Measurements from ENCODE around the gene PINK1.

Gene PINK1

DNA sequence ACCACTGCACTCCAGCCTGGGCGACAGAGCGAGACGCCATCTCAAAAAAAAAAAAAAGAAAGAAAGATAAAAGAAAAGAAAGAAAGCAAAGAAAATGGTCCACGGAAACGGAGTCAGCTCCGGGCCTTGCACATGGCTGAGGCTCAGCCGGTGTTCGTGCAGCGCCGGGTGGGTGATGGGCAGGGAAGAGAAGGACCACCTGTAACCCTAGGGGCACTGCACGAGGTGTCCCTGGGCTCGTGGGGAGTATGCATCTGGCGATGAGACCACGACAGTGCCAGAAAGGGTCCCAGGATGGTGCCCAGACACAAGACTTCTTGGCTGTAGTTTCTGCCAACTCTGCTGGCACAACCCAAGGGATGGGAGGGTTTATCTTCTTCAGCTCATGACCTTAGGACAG is 38.5 kb upstream of the PINK1 start:
- H3K27me3 ChIP-seq (ENCODE audit: control insufficient read depth in 3 of 3, insufficient read depth in 3 of 3, low read depth in 1 of 3, low read length in 3 of 3), result peaks cover 0 to 31% (median 0%) of the 10 kb centered on the region in 3 experiments
- no peak overlapping the region for H3K4me3 ChIP-seq (ENCODE audit: low read length in 2 of 2)
- H4K8ac ChIP-seq (ENCODE audit: low read depth, low read length), result no peak overlapping the region
- peaks cover 2% of the 10 kb centered on the region for H3K79me1 ChIP-seq (ENCODE audit: low read depth, low read length)
- no peaks in the 10 kb centered on the region for H3K9me3 ChIP-seq (replicated peaks in 1 of 2; ENCODE audit: control insufficient read depth in 2 of 2, insufficient read depth in 1 of 2, low read depth in 1 of 2, low read length in 2 of 2)
- H3K9ac ChIP-seq (ENCODE audit: low read depth, low read length, poor library complexity), result no peak overlapping the region
- H2BK5ac ChIP-seq (ENCODE audit: low read length), result no peak overlapping the region
- peaks cover 0 to 4% of the 10 kb centered on the region in 2 donors for H3K4me1 ChIP-seq (ENCODE audit: control insufficient read depth in 2 of 2, insufficient read depth in 1 of 2, low read depth in 1 of 2, low read length in 2 of 2)
- no peak overlapping the region for H2BK120ac ChIP-seq (ENCODE audit: low read depth, low read length)
- no peak overlapping the region for H2BK15ac ChIP-seq (ENCODE audit: low read length)
- H2BK12ac ChIP-seq (ENCODE audit: low read length), result no peak overlapping the region
- no peak overlapping the region for H3K4me2 ChIP-seq (ENCODE audit: insufficient read depth, low read length, poor library complexity, severe bottlenecking)
- H3K4ac ChIP-seq (ENCODE audit: low read length), result no peak overlapping the region
- no peak overlapping the region for H2AFZ ChIP-seq (ENCODE audit: low read length)
- no peak overlapping the region for H2AK5ac ChIP-seq (ENCODE audit: low read depth, low read length)
- no peak overlapping the region for H3K14ac ChIP-seq (ENCODE audit: low read length)
- no peak overlapping the region for H4K91ac ChIP-seq (ENCODE audit: low read depth, low read length, poor library complexity)
- no peak overlapping the region for H3K18ac ChIP-seq (ENCODE audit: low read length)
- no peak for DNase-seq (ENCODE audit: low spot score)
- no CpG with 5 or more reads among the region's 14 CpGs for WGBS, 2 donors (ENCODE audit: extremely low coverage in 2 of 2, insufficient read length in 2 of 2, insufficient replicate concordance in 1 of 2)
- H3K36me3 ChIP-seq (replicated peaks in 1 of 2; ENCODE audit: control insufficient read depth in 2 of 2, insufficient read depth in 2 of 2, low read length in 2 of 2), result no peaks in the 10 kb centered on the region
- H3K27ac ChIP-seq (replicated peaks; ENCODE audit: low read length), result no peak overlapping the region
- H3K23ac ChIP-seq (ENCODE audit: low read depth, low read length, poor library complexity), result no peak overlapping the region

DNA sequence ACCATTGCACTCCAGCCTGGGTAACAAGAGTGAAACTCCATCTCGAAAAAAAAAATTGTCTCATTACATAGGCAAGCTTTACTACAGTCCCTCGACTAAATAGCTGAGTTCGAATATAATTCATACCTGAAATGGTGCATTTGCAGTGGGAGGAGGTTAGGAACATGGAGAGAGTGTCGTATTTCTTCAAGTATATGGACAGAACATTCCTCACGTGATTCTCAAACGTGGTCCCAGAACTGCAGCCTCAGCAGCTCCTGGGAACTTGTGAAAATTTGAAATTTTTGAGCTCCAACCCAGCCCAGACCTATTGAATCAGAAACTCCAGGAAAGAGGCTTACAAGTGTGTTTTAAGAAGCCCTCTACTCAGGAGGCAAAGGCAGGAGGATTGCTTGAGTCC is 37.2 kb upstream of the PINK1 start:
- Histone ChIP-seq H3K9me3 (replicated peaks in 1 of 2; ENCODE audit: control insufficient read depth in 2 of 2, insufficient read depth in 1 of 2, low read depth in 1 of 2, low read length in 2 of 2) (no peaks in the 10 kb centered on the region), H3K9ac (ENCODE audit: low read depth, low read length, poor library complexity) (no peak overlapping the region), H4K91ac (ENCODE audit: low read depth, low read length, poor library complexity) (no peak overlapping the region), H3K4ac (ENCODE audit: low read length) (no peak overlapping the region), H2AK5ac (ENCODE audit: low read depth, low read length) (no peak overlapping the region), H2BK15ac (ENCODE audit: low read length) (no peak overlapping the region), H3K4me2 (ENCODE audit: insufficient read depth, low read length, poor library complexity, severe bottlenecking) (no peak overlapping the region), H2AFZ (ENCODE audit: low read length) (no peak overlapping the region), H4K8ac (ENCODE audit: low read depth, low read length) (no peak overlapping the region), H3K27me3 (ENCODE audit: control insufficient read depth in 3 of 3, insufficient read depth in 3 of 3, low read depth in 1 of 3, low read length in 3 of 3) (peaks cover 0 to 21% (median 0%) of the 10 kb centered on the region in 3 experiments), H3K14ac (ENCODE audit: low read length) (no peak overlapping the region), H3K27ac (replicated peaks; ENCODE audit: low read length) (no peak overlapping the region), H3K4me3 (ENCODE audit: low read length in 2 of 2) (no peak overlapping the region), H2BK120ac (ENCODE audit: low read depth, low read length) (no peak overlapping the region), H3K36me3 (replicated peaks in 1 of 2; ENCODE audit: control insufficient read depth in 2 of 2, insufficient read depth in 2 of 2, low read length in 2 of 2) (no peaks in the 10 kb centered on the region), H3K79me1 (ENCODE audit: low read depth, low read length) (peaks cover 2% of the 10 kb centered on the region), H2BK12ac (ENCODE audit: low read length) (no peak overlapping the region), H3K18ac (ENCODE audit: low read length) (no peak overlapping the region), H2BK5ac (ENCODE audit: low read length) (no peak overlapping the region), H3K23ac (ENCODE audit: low read depth, low read length, poor library complexity) (no peak overlapping the region), H3K4me1 (ENCODE audit: control insufficient read depth in 2 of 2, insufficient read depth in 1 of 2, low read depth in 1 of 2, low read length in 2 of 2) (no peaks in the 10 kb centered on the region)
- no peak for DNase-seq (ENCODE audit: low spot score)
- WGBS, 2 donors (ENCODE audit: extremely low coverage in 2 of 2, insufficient read length in 2 of 2, insufficient replicate concordance in 1 of 2), result no CpG with 5 or more reads among the region's 6 CpGs

DNA sequence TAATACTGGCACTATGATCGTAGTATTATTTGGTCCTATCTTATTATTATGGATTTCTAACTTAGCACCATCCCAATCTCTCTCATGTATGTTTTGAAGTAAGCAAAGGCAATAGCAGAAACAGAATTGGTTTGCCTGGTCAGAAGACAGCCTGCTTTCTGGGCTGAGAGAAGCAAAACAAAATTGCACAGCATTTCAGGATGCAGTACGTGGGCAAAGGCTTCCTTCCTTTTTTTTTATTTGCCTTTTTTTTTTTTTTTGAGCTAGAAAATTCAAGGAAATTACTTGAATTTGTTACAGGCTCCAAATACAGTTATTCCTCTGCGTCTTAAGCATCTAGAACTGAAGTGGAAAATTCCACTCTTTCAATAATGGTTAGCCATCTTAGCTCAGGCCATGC is 35.6 kb upstream of the PINK1 start:
- Histone ChIP-seq H2BK12ac (ENCODE audit: low read length) (no peak overlapping the region), H3K23ac (ENCODE audit: low read depth, low read length, poor library complexity) (no peak overlapping the region), H2BK120ac (ENCODE audit: low read depth, low read length) (no peak overlapping the region), H3K14ac (ENCODE audit: low read length) (no peak overlapping the region), H2AFZ (ENCODE audit: low read length) (no peak overlapping the region), H3K9ac (ENCODE audit: low read depth, low read length, poor library complexity) (no peak overlapping the region), H2AK5ac (ENCODE audit: low read depth, low read length) (no peak overlapping the region), H3K79me1 (ENCODE audit: low read depth, low read length) (peaks cover 2% of the 10 kb centered on the region), H4K91ac (ENCODE audit: low read depth, low read length, poor library complexity) (no peak overlapping the region), H3K4me2 (ENCODE audit: insufficient read depth, low read length, poor library complexity, severe bottlenecking) (no peak overlapping the region), H4K8ac (ENCODE audit: low read depth, low read length) (no peak overlapping the region), H3K9me3 (replicated peaks in 1 of 2; ENCODE audit: control insufficient read depth in 2 of 2, insufficient read depth in 1 of 2, low read depth in 1 of 2, low read length in 2 of 2) (no peaks in the 10 kb centered on the region), H3K4me1 (ENCODE audit: control insufficient read depth in 2 of 2, insufficient read depth in 1 of 2, low read depth in 1 of 2, low read length in 2 of 2) (no peaks in the 10 kb centered on the region), H3K27ac (replicated peaks; ENCODE audit: low read length) (no peak overlapping the region), H3K4ac (ENCODE audit: low read length) (no peak overlapping the region), H3K36me3 (replicated peaks in 1 of 2; ENCODE audit: control insufficient read depth in 2 of 2, insufficient read depth in 2 of 2, low read length in 2 of 2) (no peaks in the 10 kb centered on the region), H2BK15ac (ENCODE audit: low read length) (no peak overlapping the region), H3K18ac (ENCODE audit: low read length) (no peak overlapping the region), H3K4me3 (ENCODE audit: low read length in 2 of 2) (no peak overlapping the region), H3K27me3 (ENCODE audit: control insufficient read depth in 3 of 3, insufficient read depth in 3 of 3, low read depth in 1 of 3, low read length in 3 of 3) (peaks cover 0 to 17% (median 0%) of the 10 kb centered on the region in 3 experiments), H2BK5ac (ENCODE audit: low read length) (no peak overlapping the region)
- WGBS, 2 donors (ENCODE audit: extremely low coverage in 2 of 2, insufficient read length in 2 of 2, insufficient replicate concordance in 1 of 2), result no CpG with 5 or more reads among the region's 3 CpGs
- DNase-seq (ENCODE audit: low spot score), result no peak

DNA sequence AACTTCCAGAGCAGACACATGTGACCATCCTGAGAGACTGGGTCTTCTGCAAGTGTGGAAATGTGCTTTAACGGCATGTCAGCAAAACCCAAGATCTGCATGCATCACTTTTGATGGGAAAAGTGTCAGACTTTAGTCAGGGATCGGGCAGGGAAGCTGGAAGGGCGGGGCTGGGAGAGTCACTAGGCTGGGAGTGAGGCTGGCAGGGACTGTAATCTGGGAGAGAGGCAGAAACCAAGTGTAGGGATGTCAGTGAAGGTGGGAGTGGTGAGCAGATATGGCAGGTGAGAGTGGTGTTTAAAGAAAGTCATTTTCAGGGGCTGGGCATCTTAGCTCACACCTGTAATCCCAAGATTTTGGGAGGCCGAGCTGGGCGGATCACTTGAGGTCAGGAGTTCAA is 33.1 kb upstream of the PINK1 start:
- Histone ChIP-seq H3K14ac (ENCODE audit: low read length) (no peak overlapping the region), H3K4me3 (ENCODE audit: low read length in 2 of 2) (no peak overlapping the region), H2AFZ (ENCODE audit: low read length) (no peak overlapping the region), H3K18ac (ENCODE audit: low read length) (peak overlapping the region; percentile 35), H2BK120ac (ENCODE audit: low read depth, low read length) (no peak overlapping the region), H2AK5ac (ENCODE audit: low read depth, low read length) (no peak overlapping the region), H3K27me3 (ENCODE audit: control insufficient read depth in 3 of 3, insufficient read depth in 3 of 3, low read depth in 1 of 3, low read length in 3 of 3) (peaks cover 0 to 8% (median 0%) of the 10 kb centered on the region in 3 experiments), H4K8ac (ENCODE audit: low read depth, low read length) (no peak overlapping the region), H3K27ac (replicated peaks; ENCODE audit: low read length) (no peak overlapping the region), H3K23ac (ENCODE audit: low read depth, low read length, poor library complexity) (no peak overlapping the region), H3K4me2 (ENCODE audit: insufficient read depth, low read length, poor library complexity, severe bottlenecking) (no peak overlapping the region), H3K4me1 (ENCODE audit: control insufficient read depth in 2 of 2, insufficient read depth in 1 of 2, low read depth in 1 of 2, low read length in 2 of 2) (no peaks in the 10 kb centered on the region), H3K9ac (ENCODE audit: low read depth, low read length, poor library complexity) (no peak overlapping the region), H4K91ac (ENCODE audit: low read depth, low read length, poor library complexity) (no peak overlapping the region), H3K9me3 (replicated peaks in 1 of 2; ENCODE audit: control insufficient read depth in 2 of 2, insufficient read depth in 1 of 2, low read depth in 1 of 2, low read length in 2 of 2) (no peaks in the 10 kb centered on the region), H3K36me3 (replicated peaks in 1 of 2; ENCODE audit: control insufficient read depth in 2 of 2, insufficient read depth in 2 of 2, low read length in 2 of 2) (no peaks in the 10 kb centered on the region), H3K4ac (ENCODE audit: low read length) (no peak overlapping the region), H2BK5ac (ENCODE audit: low read length) (no peak overlapping the region), H2BK12ac (ENCODE audit: low read length) (no peak overlapping the region), H3K79me1 (ENCODE audit: low read depth, low read length) (no peaks in the 10 kb centered on the region), H2BK15ac (ENCODE audit: low read length) (no peak overlapping the region)
- DNase-seq (ENCODE audit: low spot score), result no peak
- no CpG with 5 or more reads among the region's 5 CpGs for WGBS, 2 donors (ENCODE audit: extremely low coverage in 2 of 2, insufficient read length in 2 of 2, insufficient replicate concordance in 1 of 2)
